Measurements from ENCODE around the gene FABP3. TPM values are rescaled to one million over a fixed set of nuclear protein-coding genes. Genes with fewer than 3 reads are reported as not detected.

FABP3 gene
- total and polyA plus RNA-seq, 2 of the 4 experiments (the other 2 are of a cell fraction), result 4.8 to 8.6 TPM

DNA sequence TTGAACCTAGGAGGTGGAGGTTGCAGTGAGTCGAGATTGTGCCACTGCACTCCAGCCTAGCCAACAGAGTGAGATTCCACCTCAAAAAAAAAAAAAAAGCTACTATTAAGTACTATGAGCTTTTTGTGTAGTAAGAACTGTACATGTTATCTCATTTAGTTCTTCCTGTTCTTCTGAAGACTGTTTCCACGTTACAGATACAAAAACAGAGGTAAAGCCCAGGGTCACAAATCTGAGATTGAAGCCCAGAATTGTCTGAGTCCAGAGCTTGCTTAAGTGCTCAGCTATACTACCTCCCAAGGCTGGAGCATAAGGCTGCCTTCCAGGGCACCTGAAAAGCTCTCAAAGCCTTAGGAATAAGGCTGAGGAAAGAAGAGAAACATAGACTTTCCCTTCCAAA, 2.9 kb downstream of the FABP3 start:
- H3K4me2 ChIP-seq (ENCODE audit: low read depth, low read length), result no peak overlapping the region
- H3K23ac ChIP-seq (ENCODE audit: low read depth, low read length), result no peak overlapping the region
- H3K9me3 ChIP-seq (ENCODE audit: control insufficient read depth, insufficient read depth, low read length), result no peaks in the 10 kb centered on the region
- no peak overlapping the region for H3K56ac ChIP-seq (ENCODE audit: extremely low read depth, insufficient read depth, low read length)
- ATAC-seq (ENCODE audit: low read depth) (no peak), DNase-seq (no peak)
- H2BK5ac ChIP-seq (ENCODE audit: low read depth, low read length, poor library complexity, severe bottlenecking), result no peak overlapping the region
- CTCF ChIA-PET, result no interaction called here
- no peak overlapping the region for H2AFZ ChIP-seq (replicated peaks; ENCODE audit: low read length, poor library complexity)
- no peak overlapping the region for H3K14ac ChIP-seq (replicated peaks; ENCODE audit: low read depth, low read length)
- no peak overlapping the region for H2BK20ac ChIP-seq (ENCODE audit: low read depth, low read length)
- H2BK120ac ChIP-seq (ENCODE audit: low read depth, low read length), result no peak overlapping the region
- H4K20me1 ChIP-seq (ENCODE audit: insufficient read depth, low read length), result no peaks in the 10 kb centered on the region
- TF ChIP-seq CEBPB (IDR thresholded peaks at IDR 0.05; ENCODE audit: low read depth, low read length), result no peak
- no peak overlapping the region for H3K4me3 ChIP-seq (ENCODE audit: insufficient read depth, low read depth, low read length)
- dilution Hi-C loops (cut with HindIII; ENCODE audit: low sequenced_read_pairs, unreplicated experiment), result no loop called here
- no peak overlapping the region for H2BK15ac ChIP-seq (ENCODE audit: low read depth, low read length)
- BruUV-seq (replicated peaks), result no TSS peak
- peaks cover 7% of the 10 kb centered on the region for H3K4me1 ChIP-seq (ENCODE audit: control insufficient read depth, insufficient read depth, low read length)
- H4K91ac ChIP-seq (ENCODE audit: insufficient read depth, low read depth, low read length), result no peak overlapping the region
- H2AK5ac ChIP-seq (ENCODE audit: low read depth, low read length), result no peak overlapping the region
- H3K27me3 ChIP-seq (ENCODE audit: control insufficient read depth, insufficient read depth, low read length), result no peaks in the 10 kb centered on the region
- H3K9me1 ChIP-seq (ENCODE audit: insufficient read depth, low read length), result peaks cover 4% of the 10 kb centered on the region; the same call in 1 of the 2 replicates
- no peak overlapping the region for H4K8ac ChIP-seq (ENCODE audit: low read depth in 2 of 2, low read length in 2 of 2)
- peaks cover 8% of the 10 kb centered on the region; the same call in 1 of the 2 replicates for H3K36me3 ChIP-seq (ENCODE audit: control insufficient read depth, insufficient read depth, low read length)
- POLR2A ChIA-PET (ENCODE audit: unreplicated experiment), result no interaction called here
- H4K5ac ChIP-seq (ENCODE audit: low read depth, low read length), result no peak overlapping the region
- intact Hi-C loops (cut with micrococcal nuclease), result no loop called here
- in situ Hi-C loops (cut with MboI; ENCODE audit: low sequenced_read_pairs), result no loop called here
- no peaks in the 10 kb centered on the region for H3K79me1 ChIP-seq (ENCODE audit: low read depth in 1 of 2, low read length in 2 of 2)
- no peak overlapping the region for H3K18ac ChIP-seq (ENCODE audit: low read depth, low read length)
- H2AK9ac ChIP-seq (replicated peaks; ENCODE audit: low read depth, low read length, poor library complexity), result no peak overlapping the region
- 86% methylated on average over 1 of the region's 2 CpGs; no CpG with 5 or more reads in 1 of the 2 experiments for WGBS, 2 experiments (ENCODE audit: extremely low coverage in 2 of 2, insufficient read length in 1 of 2)
- H3K4ac ChIP-seq (ENCODE audit: low read depth, low read length), result no peak overlapping the region
- H3K27ac ChIP-seq (ENCODE audit: insufficient read depth, low read length), result no peak overlapping the region
- H3K9ac ChIP-seq (ENCODE audit: low read depth, low read length), result no peak overlapping the region

Measured in IMR-90 (cell line).